ENCODE data around the gene SETBP1. TPM values are rescaled to one million over a fixed set of nuclear protein-coding genes. Genes with fewer than 3 reads are reported as not detected.

The SETBP1 gene
- total RNA-seq, 1 experiment from 2014 or later: 14.0 TPM

- intact Hi-C loops (cut with micrococcal nuclease; ENCODE audit: unreplicated experiment): no loop called here
- TF ChIP-seq EZH2 (IDR thresholded peaks at IDR 0.05; ENCODE audit: borderline replicate concordance, low read depth, low read length, poor library complexity, severe bottlenecking) (no peak), CTCF (conservative IDR thresholded peaks at IDR 0.05; ENCODE audit: low read depth, low read length) (no peak)
- Histone ChIP-seq H3K4me1 (ENCODE audit: insufficient read depth, low read length, poor library complexity, severe bottlenecking) (no peaks in the 10 kb centered on the region), H3K27ac (ENCODE audit: low read depth, low read length, poor library complexity, severe bottlenecking) (no peak overlapping the region), H3K36me3 (ENCODE audit: insufficient read depth, low read length, poor library complexity, severe bottlenecking) (no peaks in the 10 kb centered on the region), H3K27me3 (replicated peaks; ENCODE audit: insufficient read depth, low read depth, low read length, poor library complexity) (peaks cover 8% of the 10 kb centered on the region), H3K9me3 (ENCODE audit: low read depth, low read length, poor library complexity, severe bottlenecking) (no peaks in the 10 kb centered on the region), H3K4me3 (ENCODE audit: low read depth, low read length, poor library complexity, severe bottlenecking) (no peak overlapping the region)
- no TSS peak for BruUV-seq (replicated peaks)
- ChIA-PET CTCF (no interaction called here), POLR2A (ENCODE audit: low non-redundant PET) (no interaction called here)
- no peak for DNase-seq (ENCODE audit: low spot score)
These were observed 430.2 kb downstream of the SETBP1 start for GRCh38 chr18:45110577-45111501.

GRCh38 chr18:45111502-45111848 lies 430.8 kb downstream of the SETBP1 start:
- peaks cover 15% of the 10 kb centered on the region for H3K27me3 ChIP-seq (replicated peaks; ENCODE audit: insufficient read depth, low read depth, low read length, poor library complexity)
- H3K4me1 ChIP-seq (ENCODE audit: insufficient read depth, low read length, poor library complexity, severe bottlenecking): no peaks in the 10 kb centered on the region
- H3K36me3 ChIP-seq (ENCODE audit: insufficient read depth, low read length, poor library complexity, severe bottlenecking): no peaks in the 10 kb centered on the region
- H3K4me3 ChIP-seq (ENCODE audit: low read depth, low read length, poor library complexity, severe bottlenecking): no peak overlapping the region
- no TSS peak for BruUV-seq (replicated peaks)
- no peak for TF ChIP-seq CTCF (conservative IDR thresholded peaks at IDR 0.05; ENCODE audit: low read depth, low read length)
- no peak for TF ChIP-seq EZH2 (IDR thresholded peaks at IDR 0.05; ENCODE audit: borderline replicate concordance, low read depth, low read length, poor library complexity, severe bottlenecking)
- ChIA-PET POLR2A (ENCODE audit: low non-redundant PET) (no interaction called here), CTCF (no interaction called here)
- intact Hi-C loops (cut with micrococcal nuclease; ENCODE audit: unreplicated experiment): no loop called here
- H3K9me3 ChIP-seq (ENCODE audit: low read depth, low read length, poor library complexity, severe bottlenecking): no peaks in the 10 kb centered on the region
- DNase-seq (ENCODE audit: low spot score): no peak
- no peak overlapping the region for H3K27ac ChIP-seq (ENCODE audit: low read depth, low read length, poor library complexity, severe bottlenecking)

GRCh38 chr18:45112682-45113081 lies 432.0 kb downstream of the SETBP1 start:
- intact Hi-C loops (cut with micrococcal nuclease; ENCODE audit: unreplicated experiment): no loop called here

More at GRCh38 chr18:45112682-45113081, 432.0 kb downstream of the SETBP1 start:
- CTCF ChIA-PET: no interaction called here
- Histone ChIP-seq H3K4me3 (ENCODE audit: low read depth, low read length, poor library complexity, severe bottlenecking) (no peak overlapping the region), H3K27ac (ENCODE audit: low read depth, low read length, poor library complexity, severe bottlenecking) (no peak overlapping the region), H3K36me3 (ENCODE audit: insufficient read depth, low read length, poor library complexity, severe bottlenecking) (no peaks in the 10 kb centered on the region), H3K27me3 (replicated peaks; ENCODE audit: insufficient read depth, low read depth, low read length, poor library complexity) (peaks cover 23% of the 10 kb centered on the region), H3K9me3 (ENCODE audit: low read depth, low read length, poor library complexity, severe bottlenecking) (no peaks in the 10 kb centered on the region), H3K4me1 (ENCODE audit: insufficient read depth, low read length, poor library complexity, severe bottlenecking) (no peaks in the 10 kb centered on the region)
- no peak for DNase-seq (ENCODE audit: low spot score)
- POLR2A ChIA-PET (ENCODE audit: low non-redundant PET): no interaction called here
- BruUV-seq (replicated peaks): no TSS peak
- TF ChIP-seq EZH2 (IDR thresholded peaks at IDR 0.05; ENCODE audit: borderline replicate concordance, low read depth, low read length, poor library complexity, severe bottlenecking): no peak
- no peak for TF ChIP-seq CTCF (conservative IDR thresholded peaks at IDR 0.05; ENCODE audit: low read depth, low read length)
